GM19043 (cell line): ENCODE measurements around the gene RHBDL1.

Source experiments
- ATAC-seq: cut with Tn5 transposase; IDR thresholded peaks from one replicate; pipeline ENCODE4 v1.9.1; 2021; ENCODE audit warnings: low read depth; ENCODE audit not compliant: unreplicated experiment

RHBDL1 gene

GRCh38 chr16:716768-717325, 41.4 kb downstream of the RHBDL1 start:
- ATAC-seq, result no peak

- ATAC-seq, result no peak
These were observed 42.2 kb downstream of the RHBDL1 start for GRCh38 chr16:717450-718245.

- no peak for ATAC-seq
These were observed 42.9 kb downstream of the RHBDL1 start for GRCh38 chr16:718389-718788.

GRCh38 chr16:718922-719321, 43.5 kb downstream of the RHBDL1 start:
- ATAC-seq, result no peak

GRCh38 chr16:719815-720446, 44.5 kb downstream of the RHBDL1 start:
- no peak for ATAC-seq

- ATAC-seq, result no peak
These were observed 45.0 kb downstream of the RHBDL1 start for GRCh38 chr16:720447-720989.

GRCh38 chr16:720990-721764, 45.7 kb downstream of the RHBDL1 start, which contains the start of gene ANTKMT:
Gene ANTKMT (plus strand): TSS chr16:721146. CDS start chr16:721275, 129 bp downstream.
- ATAC-seq, result no peak

GRCh38 chr16:721765-722540, 46.5 kb downstream of the RHBDL1 start:
- ATAC-seq, result no peak

GRCh38 chr16:722835-723633, 47.6 kb downstream of the RHBDL1 start:
- no peak for ATAC-seq

- no peak for ATAC-seq
These were observed 48.2 kb downstream of the RHBDL1 start for GRCh38 chr16:723695-724094.

- ATAC-seq, result no peak
These were observed 48.9 kb downstream of the RHBDL1 start for GRCh38 chr16:724188-725040.

GRCh38 chr16:725041-725376, 49.5 kb downstream of the RHBDL1 start:
- no peak for ATAC-seq

- no peak for ATAC-seq
These were observed 50.2 kb downstream of the RHBDL1 start for GRCh38 chr16:725463-726187.

- ATAC-seq, result no peak
These were observed 50.6 kb downstream of the RHBDL1 start for GRCh38 chr16:726188-726437.

GRCh38 chr16:726438-727290, 51.2 kb downstream of the RHBDL1 start, which contains the start of the genes CCDC78 and HAGHL:
Gene CCDC78 (minus strand): TSS chr16:726443. CDS start chr16:726367, 76 bp downstream.
Gene HAGHL (plus strand): TSS chr16:727106. CDS start chr16:727510, 404 bp downstream.
- no peak for ATAC-seq

- no peak for ATAC-seq
These were observed 52.0 kb downstream of the RHBDL1 start for GRCh38 chr16:727291-727977.
